BLaER1 (cell line): Measurements from ENCODE around the gene PUS7.

Experiments
- H3K27ac ChIP-seq: shearing (Covaris generic); formaldehyde crosslinking; 2 replicates; pipeline ENCODE4 v1.8.1; 2022
- H3K27me3 ChIP-seq: shearing (Covaris generic); formaldehyde crosslinking; 2 replicates; pipeline ENCODE4 v1.8.1; 2022
- H3K36me3 ChIP-seq: shearing (Covaris generic); formaldehyde crosslinking; 2 replicates; pipeline ENCODE4 v1.8.1; 2022
- H3K4me1 ChIP-seq: shearing (Covaris generic); formaldehyde crosslinking; 2 replicates; pipeline ENCODE4 v1.8.1; 2022
- H3K4me2 ChIP-seq: shearing (Covaris generic); formaldehyde crosslinking; 2 replicates; pipeline ENCODE4 v1.8.1; 2022
- H3K4me3 ChIP-seq: shearing (Covaris generic); formaldehyde crosslinking; 2 replicates; pipeline ENCODE4 v1.8.1; 2022
- H3K9ac ChIP-seq: shearing (Covaris generic); formaldehyde crosslinking; 2 replicates; pipeline ENCODE4 v1.8.1; 2022
- H3K9me3 ChIP-seq: shearing (Covaris generic); formaldehyde crosslinking; 2 replicates; pipeline ENCODE4 v1.8.1; 2022
- H4K20me1 ChIP-seq: shearing (Covaris generic); formaldehyde crosslinking; 2 replicates; pipeline ENCODE4 v1.8.1; 2022
- Cebpa-rat ChIP-seq: shearing (Covaris generic); IDR thresholded peaks from 2 replicates; pipeline ENCODE4 v1.8.1; 2022

The PUS7 gene

GRCh38 chr7:105521717-105522463 is at the start of gene PUS7:
PUS7 (minus strand) TSS chr7:105522271; CDS start chr7:105508512, 13,759 bp downstream.
- no peaks in the 10 kb centered on the region for H3K27me3 ChIP-seq
- peak within 1 kb of the TSS; percentile 81 for H3K9ac ChIP-seq
- TF ChIP-seq Cebpa-rat: no peak
- H3K27ac ChIP-seq: peak within 1 kb of the TSS; percentile 72
- H3K9me3 ChIP-seq: no peaks in the 10 kb centered on the region
- H3K4me1 ChIP-seq: peaks cover 27% of the 10 kb centered on the region
- peaks cover 25% of the 10 kb centered on the region for H3K36me3 ChIP-seq
- peaks cover 40% of the 10 kb centered on the region for H4K20me1 ChIP-seq
- peak within 1 kb of the TSS; percentile 74 for H3K4me3 ChIP-seq
- H3K4me2 ChIP-seq: peak within 1 kb of the TSS; percentile 94

- Histone ChIP-seq H3K36me3 (peaks cover 77% of the 10 kb centered on the region), H3K9ac (no peak overlapping the region), H4K20me1 (no peaks in the 10 kb centered on the region), H3K4me1 (no peaks in the 10 kb centered on the region), H3K27me3 (no peaks in the 10 kb centered on the region), H3K4me2 (no peak overlapping the region), H3K27ac (no peak overlapping the region), H3K9me3 (no peaks in the 10 kb centered on the region), H3K4me3 (no peak overlapping the region)
- no peak for TF ChIP-seq Cebpa-rat
Observed at GRCh38 chr7:105567821-105568220, 45.8 kb upstream of the PUS7 start.

GRCh38 chr7:105567024-105567423 is 45.0 kb upstream of the PUS7 start:
- TF ChIP-seq Cebpa-rat: no peak
- H3K4me2 ChIP-seq: no peak overlapping the region
- peaks cover 80% of the 10 kb centered on the region for H3K36me3 ChIP-seq
- no peaks in the 10 kb centered on the region for H3K4me1 ChIP-seq
- no peak overlapping the region for H3K9ac ChIP-seq
- no peaks in the 10 kb centered on the region for H3K27me3 ChIP-seq
- no peaks in the 10 kb centered on the region for H3K9me3 ChIP-seq
- no peak overlapping the region for H3K27ac ChIP-seq
- H4K20me1 ChIP-seq: no peaks in the 10 kb centered on the region
- H3K4me3 ChIP-seq: no peak overlapping the region

DNA sequence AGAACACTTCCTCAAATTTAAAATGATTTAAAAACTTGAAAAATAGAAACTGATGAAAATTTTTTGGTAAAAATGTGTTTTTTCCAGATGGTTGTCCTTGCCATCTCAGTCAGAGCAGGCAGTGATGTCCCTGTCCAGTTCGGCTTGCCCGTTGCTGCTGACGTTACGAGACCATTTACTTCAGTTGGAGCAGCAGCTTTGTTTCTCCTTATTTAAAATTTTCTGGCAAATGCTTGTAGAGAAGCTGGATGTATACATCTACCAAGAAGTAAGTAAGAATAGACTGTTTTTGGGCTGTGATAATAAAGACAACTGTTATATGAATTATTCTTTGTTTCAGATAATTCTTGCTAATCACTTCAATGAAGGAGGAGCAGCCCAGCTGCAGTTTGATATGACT is 43.1 kb upstream of the PUS7 start:
- Histone ChIP-seq H3K9me3 (no peaks in the 10 kb centered on the region), H3K27ac (no peak overlapping the region), H3K4me2 (no peak overlapping the region), H3K9ac (no peak overlapping the region), H3K4me3 (no peak overlapping the region), H3K4me1 (no peaks in the 10 kb centered on the region), H3K27me3 (no peaks in the 10 kb centered on the region), H4K20me1 (no peaks in the 10 kb centered on the region), H3K36me3 (peaks cover 89% of the 10 kb centered on the region)
- no peak for TF ChIP-seq Cebpa-rat

DNA sequence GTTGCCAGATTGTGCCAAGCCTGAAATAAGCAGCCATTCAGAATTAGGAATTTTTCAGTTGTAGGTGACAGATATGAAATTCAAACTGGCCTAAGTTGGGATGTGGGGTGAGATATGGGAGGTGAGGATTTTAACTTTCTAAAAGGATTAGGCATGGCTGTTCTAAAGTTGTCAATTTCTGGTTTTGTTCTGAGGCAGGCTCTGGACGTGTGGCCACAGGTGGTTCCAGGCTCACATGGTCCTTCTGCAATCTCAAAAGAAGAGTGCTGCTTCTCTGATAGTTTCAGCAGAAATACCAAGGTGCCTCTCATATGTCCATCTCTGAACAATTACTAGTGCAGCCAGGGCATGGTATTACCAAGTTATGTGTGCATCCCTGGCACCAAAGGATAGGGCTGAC is 37.9 kb upstream of the PUS7 start:
- TF ChIP-seq Cebpa-rat: no peak
- Histone ChIP-seq H3K27ac (no peak overlapping the region), H3K9me3 (no peaks in the 10 kb centered on the region), H3K4me1 (no peaks in the 10 kb centered on the region), H3K36me3 (peaks cover 84% of the 10 kb centered on the region), H3K4me2 (no peak overlapping the region), H3K27me3 (no peaks in the 10 kb centered on the region), H3K9ac (no peak overlapping the region), H3K4me3 (no peak overlapping the region), H4K20me1 (no peaks in the 10 kb centered on the region)

- H3K27me3 ChIP-seq: no peaks in the 10 kb centered on the region
- no peak overlapping the region for H3K4me2 ChIP-seq
- no peaks in the 10 kb centered on the region for H3K9me3 ChIP-seq
- no peak overlapping the region for H3K9ac ChIP-seq
- peaks cover 9% of the 10 kb centered on the region for H3K4me1 ChIP-seq
- H3K4me3 ChIP-seq: no peak overlapping the region
- no peaks in the 10 kb centered on the region; the same call in 1 of the 2 replicates for H4K20me1 ChIP-seq
- H3K27ac ChIP-seq: no peak overlapping the region
- no peak for TF ChIP-seq Cebpa-rat
- peaks cover 85% of the 10 kb centered on the region for H3K36me3 ChIP-seq
Observed at GRCh38 chr7:105538339-105538738, 16.3 kb upstream of the PUS7 start.

GRCh38 chr7:105532709-105533460 is 10.8 kb upstream of the PUS7 start:
- Histone ChIP-seq H3K27ac (peak overlapping the region; percentile 92), H3K4me2 (peak overlapping the region; percentile 91), H3K36me3 (peaks cover 30% of the 10 kb centered on the region), H3K27me3 (no peaks in the 10 kb centered on the region), H4K20me1 (no peaks in the 10 kb centered on the region; the same call in 1 of the 2 replicates), H3K9me3 (no peaks in the 10 kb centered on the region), H3K4me1 (peaks cover 19% of the 10 kb centered on the region), H3K4me3 (peak overlapping the region; percentile 93), H3K9ac (peak overlapping the region; percentile 96)
- no peak for TF ChIP-seq Cebpa-rat

- Histone ChIP-seq H3K4me1 (peaks cover 19% of the 10 kb centered on the region), H4K20me1 (no peaks in the 10 kb centered on the region; the same call in 1 of the 2 replicates), H3K9ac (peak within 1 kb of the TSS; percentile 96), H3K4me2 (peak within 1 kb of the TSS; percentile 91), H3K27ac (peak within 1 kb of the TSS; percentile 92), H3K9me3 (no peaks in the 10 kb centered on the region), H3K4me3 (peak within 1 kb of the TSS; percentile 93), H3K36me3 (peaks cover 22% of the 10 kb centered on the region), H3K27me3 (no peaks in the 10 kb centered on the region)
- no peak for TF ChIP-seq Cebpa-rat
Observed at GRCh38 chr7:105531792-105532671, 10.0 kb upstream of the PUS7 start, which contains the start of gene RINT1. RINT1 (plus strand) TSS chr7:105532201; CDS start chr7:105532316, 115 bp downstream.

DNA sequence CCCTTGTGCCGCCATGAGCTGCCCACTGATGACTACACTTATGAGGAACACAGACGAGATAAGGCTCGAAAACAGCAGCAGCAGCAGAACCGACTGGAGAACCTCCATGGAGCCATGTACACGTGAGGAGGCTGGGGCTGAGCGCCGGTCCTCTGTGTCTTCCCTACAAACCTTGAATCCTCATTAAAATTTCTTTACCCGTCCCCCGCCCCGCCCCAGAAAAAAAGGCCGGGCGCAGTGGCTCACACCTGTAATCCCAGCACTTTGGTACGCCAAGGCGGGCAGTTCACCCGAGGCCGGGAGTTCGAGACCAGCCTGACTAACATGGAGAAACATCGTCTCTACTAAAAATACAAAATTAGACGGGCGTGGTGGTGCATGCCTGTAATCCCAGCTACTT is 8.5 kb upstream of the PUS7 start:
- TF ChIP-seq Cebpa-rat: no peak
- no peaks in the 10 kb centered on the region for H3K27me3 ChIP-seq
- H3K4me3 ChIP-seq: no peak overlapping the region; the same call in 1 of the 2 replicates
- no peak overlapping the region for H3K27ac ChIP-seq
- peak overlapping the region; percentile 91; the same call in 1 of the 2 replicates for H3K4me2 ChIP-seq
- H4K20me1 ChIP-seq: no peaks in the 10 kb centered on the region; the same call in 1 of the 2 replicates
- H3K9ac ChIP-seq: no peak overlapping the region
- peaks cover 9% of the 10 kb centered on the region for H3K36me3 ChIP-seq
- H3K9me3 ChIP-seq: no peaks in the 10 kb centered on the region
- H3K4me1 ChIP-seq: peaks cover 19% of the 10 kb centered on the region
